Stimulated activated CD4-positive, alpha-beta T cell treated with anti-CD3 and anti-CD28 coated beads, Interleukin-15, amount 100 ng/mL, for 1 hour (primary cell): ENCODE results near the gene NLRX1.
"Not testable (repeated sequence)": the region's sequence is repeated elsewhere in the genome, so short reads cannot be mapped to it uniquely, and the experiment has no call there.

ENCODE experiments used
- DNase-seq, 2 donors: peaks; one replicate each; pipeline ENCODE4 v3.0.0-alpha.2; 2020; ENCODE audit warnings: low read depth in 1 of 2, low spot score in 1 of 2

NLRX1 gene

DNA sequence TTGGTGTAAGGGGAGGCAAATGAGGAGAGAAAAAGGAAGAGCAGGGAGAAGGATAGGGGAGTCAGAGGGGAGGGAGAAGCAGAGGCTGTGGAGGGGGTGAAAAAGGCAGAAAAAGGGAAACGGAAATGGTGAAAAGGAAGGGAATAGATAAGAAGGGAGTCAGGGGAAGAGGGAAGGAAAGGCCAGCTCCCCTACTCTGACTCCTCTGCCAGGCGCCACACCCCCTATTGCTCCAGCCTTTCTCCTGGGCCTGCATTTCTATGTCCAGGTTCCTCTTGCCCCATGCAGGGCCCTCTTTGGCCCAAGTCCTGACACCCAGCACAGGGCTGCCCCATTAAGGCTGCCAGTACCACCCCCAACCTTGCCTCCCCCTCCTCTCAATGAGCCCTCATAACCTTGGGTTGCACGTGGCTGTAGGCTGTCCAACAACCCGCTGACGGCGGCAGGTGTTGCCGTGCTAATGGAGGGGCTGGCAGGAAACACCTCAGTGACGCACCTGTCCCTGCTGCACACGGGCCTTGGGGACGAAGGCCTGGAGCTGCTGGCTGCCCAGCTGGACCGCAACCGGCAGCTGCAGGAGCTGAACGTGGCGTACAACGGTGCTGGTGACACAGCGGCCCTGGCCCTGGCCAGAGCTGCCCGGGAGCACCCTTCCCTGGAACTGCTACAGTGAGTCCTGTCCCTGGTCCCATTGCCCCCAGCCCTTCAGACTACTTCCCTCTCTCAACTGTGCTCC is 13.3 kb downstream of the NLRX1 start:
- no peak for DNase-seq

DNA sequence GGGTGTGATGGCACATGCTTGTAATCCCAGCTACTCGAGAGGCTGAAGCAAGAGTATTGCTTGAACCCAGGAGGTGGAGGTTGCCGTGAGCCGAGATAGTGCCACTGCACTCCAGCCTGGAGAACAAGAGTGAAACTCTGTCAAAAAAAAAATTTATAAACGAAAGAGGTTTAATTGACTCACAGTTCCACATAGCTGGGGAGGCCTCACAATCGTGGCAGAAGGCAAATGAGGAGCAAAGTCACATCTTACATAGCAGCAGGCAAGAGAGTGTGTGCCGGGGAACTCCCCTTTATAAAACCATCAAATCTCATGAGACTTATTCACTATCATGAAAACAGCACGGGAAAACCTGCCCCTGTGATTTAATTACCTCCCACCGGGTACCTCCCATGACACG is 15.9 kb downstream of the NLRX1 start:
- not testable (repeated sequence) for DNase-seq

DNA sequence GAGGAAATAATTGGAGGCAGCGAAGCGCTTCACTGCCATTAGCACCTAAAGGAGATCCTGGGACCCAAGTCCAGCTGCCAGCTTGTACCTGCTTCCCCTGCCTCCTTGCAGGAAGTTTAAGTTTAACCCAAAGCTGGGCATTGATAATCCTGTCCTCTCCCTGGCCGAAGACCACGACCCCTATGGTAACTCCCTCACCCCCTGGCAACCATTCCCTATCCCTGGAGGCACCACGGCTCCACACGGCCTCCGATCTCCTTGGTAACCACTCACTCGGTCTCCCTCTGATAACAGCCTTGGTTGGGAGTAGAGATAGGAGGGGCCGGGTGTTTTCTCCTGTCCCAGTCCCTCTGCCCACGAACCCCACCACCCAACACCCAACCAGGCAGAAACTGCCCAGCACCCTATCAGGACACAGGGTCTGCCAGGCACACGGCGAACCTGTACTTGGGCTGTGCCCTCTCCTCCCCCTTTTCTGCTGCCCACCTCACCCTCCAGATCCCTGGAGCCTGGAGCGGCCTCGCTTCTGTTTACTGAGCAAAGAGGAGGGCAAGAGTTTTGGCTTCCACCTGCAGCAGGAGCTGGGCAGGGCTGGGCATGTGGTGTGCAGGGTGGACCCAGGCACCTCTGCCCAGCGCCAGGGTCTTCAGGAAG is 17.6 kb downstream of the NLRX1 start:
- no peak for DNase-seq

DNA sequence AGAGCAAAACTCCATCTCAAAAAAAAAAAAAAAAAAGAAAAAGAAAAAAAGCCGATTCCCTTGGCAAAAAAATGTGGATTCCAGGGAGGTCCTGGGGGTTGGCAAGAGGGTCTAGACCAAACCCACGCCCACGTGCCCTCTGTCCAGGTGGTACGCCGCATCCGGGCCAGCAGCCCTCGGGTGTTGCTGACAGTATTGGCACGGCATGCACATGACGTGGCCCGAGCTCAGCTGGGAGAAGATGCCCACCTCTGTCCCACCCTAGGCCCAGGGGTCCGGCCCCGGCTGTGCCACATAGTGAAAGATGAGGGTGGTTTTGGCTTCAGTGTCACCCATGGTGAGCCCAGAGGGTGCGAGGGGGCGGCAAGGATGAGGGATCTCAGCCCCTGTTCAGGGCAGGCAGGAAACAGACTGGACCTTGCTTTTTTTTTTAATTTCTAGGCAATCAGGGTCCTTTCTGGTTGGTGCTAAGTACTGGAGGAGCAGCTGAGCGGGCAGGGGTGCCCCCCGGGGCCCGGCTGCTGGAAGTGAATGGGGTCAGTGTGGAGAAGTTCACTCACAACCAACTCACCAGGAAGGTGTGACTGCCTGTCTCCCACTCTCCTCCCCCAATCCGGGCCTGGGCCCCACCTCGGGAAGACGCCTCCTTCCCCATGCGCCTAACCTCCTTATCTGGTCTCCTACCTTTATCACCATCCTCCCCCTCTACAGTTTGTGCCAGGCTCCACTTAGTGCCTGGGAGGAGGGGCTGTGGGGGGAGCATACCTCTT is 18.8 kb downstream of the NLRX1 start:
- DNase-seq: no peak

DNA sequence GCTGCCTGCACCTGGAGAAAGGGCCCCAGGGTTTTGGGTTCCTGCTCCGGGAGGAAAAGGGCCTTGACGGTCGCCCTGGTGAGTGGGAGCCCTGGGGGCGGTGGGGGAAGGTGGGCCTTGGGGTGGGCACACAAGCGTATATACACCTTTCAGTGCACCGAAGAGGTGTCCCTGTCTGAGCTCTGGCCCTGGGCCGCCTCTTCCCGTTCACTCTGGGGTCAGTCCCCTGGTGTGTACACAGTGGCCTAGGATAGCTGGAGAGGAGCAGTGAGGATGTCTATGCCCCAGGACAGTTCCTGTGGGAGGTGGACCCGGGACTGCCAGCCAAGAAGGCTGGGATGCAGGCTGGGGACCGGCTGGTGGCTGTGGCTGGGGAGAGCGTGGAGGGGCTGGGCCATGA is 19.5 kb downstream of the NLRX1 start:
- no peak for DNase-seq

DNA sequence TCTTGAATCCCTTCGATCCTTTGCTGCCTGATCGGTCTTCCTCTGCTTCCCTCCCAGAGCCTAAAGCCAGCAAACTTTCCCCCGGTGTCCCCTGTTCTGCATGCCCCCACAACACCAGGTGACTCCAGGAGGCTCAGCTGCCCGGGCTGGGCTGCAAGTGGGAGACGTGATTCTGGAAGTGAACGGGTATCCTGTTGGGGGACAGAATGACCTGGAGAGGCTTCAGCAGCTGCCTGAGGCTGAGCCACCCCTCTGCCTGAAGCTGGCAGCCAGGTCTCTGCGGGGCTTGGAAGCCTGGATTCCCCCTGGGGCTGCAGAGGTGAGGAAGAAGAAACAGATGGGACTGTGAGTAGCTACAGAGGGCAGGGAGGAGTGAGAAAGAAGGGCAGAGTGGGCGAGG is 20.4 kb downstream of the NLRX1 start:
- DNase-seq: no peak

DNA sequence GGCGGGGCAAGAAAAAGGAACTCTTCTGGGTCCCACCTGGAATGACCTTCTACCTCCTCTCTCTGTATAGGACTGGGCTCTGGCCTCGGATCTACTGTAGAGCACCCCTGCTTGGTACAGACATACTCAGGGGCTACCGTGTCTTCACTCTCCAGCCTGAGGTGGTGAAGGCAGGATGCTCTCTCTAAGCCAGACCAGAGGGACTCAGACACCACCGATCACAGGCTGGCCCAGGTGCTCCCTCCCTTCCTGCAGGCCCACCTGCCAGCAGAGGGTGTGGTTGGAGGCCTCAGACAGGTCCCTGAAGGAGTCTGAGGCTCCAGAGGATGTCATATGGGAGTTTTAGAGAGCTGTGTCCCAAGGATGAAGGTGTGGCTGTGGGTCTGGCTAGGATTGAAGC is 20.9 kb downstream of the NLRX1 start:
- DNase-seq: no peak

DNA sequence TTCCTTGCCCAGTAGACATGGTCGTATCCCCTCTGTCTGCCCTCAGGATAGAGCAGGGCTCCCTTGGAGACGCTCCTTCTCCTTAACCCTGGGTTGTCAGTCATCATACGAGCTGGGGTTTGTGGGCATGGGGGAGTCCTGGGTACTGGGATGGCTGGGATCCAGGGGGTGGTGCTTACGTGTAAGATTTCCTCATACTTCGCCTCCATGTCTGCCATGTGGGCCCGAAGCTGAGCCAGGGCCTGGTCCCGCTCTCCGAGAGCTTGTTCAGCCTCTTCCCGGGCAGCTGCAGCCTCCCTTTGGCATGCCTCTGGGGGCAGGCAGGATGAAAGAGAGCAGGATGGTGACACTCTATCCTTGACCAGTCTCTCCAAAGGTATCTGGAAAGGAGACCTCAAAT is 22.0 kb downstream of the NLRX1 start:
- DNase-seq: no peak

DNA sequence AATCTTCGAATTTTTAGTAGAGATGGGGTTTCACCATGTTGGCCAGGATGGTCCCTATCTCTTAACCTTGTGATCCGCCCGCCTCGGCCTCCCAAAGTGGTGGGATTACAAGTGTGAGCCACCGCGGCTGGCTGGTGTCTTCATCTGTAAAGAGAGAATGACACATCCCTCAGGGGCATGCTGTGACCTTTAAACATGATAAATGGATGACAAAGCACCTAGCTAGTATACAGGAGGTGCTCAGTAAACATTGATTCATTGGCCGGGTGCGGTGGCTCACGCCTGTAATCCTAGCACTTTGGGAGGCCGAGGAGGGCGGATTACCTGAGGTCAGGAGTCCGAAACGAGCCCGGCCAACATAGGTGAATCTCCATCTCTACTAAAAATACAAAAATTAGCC is 22.7 kb downstream of the NLRX1 start:
- DNase-seq: not testable (repeated sequence)

DNA sequence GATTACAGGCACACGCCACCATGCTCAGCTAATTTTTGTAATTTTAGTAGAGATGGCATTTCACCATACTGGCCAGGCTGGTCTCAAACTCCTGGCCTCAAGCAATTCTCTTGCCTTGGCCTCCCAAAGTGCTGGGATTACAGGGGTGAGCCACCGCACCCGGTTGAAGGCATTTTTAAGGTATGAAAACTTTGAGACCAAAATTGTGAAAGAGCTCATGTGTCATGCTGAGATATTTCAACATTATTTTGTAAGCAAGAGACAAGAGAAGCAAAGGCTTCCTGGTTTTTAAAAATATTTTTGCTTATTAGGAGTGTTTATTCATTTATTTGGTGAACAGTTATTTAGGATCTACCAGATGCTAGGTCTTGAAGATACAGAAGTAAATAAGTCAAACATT is 23.6 kb downstream of the NLRX1 start:
- DNase-seq: no peak

DNA sequence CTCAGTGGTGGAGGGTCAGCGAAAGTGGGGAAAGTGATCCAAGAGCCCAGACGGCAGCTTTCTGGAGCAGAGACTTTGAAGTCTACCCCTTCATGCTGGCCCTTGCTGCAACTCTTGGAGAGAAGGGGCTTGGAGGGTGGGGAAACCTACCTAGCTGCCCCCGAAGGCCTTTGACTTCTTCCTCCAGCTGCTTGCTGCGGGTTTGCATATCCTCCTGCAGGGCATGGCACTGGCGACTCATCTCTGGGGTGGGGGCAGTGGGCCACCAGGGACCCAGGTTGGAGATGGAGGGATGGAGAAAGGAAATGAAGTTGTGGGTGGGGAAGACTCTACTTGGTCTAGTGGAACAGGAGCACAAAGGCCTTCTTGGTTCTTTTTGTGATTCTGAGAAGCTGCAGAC is 24.5 kb downstream of the NLRX1 start:
- no peak for DNase-seq

DNA sequence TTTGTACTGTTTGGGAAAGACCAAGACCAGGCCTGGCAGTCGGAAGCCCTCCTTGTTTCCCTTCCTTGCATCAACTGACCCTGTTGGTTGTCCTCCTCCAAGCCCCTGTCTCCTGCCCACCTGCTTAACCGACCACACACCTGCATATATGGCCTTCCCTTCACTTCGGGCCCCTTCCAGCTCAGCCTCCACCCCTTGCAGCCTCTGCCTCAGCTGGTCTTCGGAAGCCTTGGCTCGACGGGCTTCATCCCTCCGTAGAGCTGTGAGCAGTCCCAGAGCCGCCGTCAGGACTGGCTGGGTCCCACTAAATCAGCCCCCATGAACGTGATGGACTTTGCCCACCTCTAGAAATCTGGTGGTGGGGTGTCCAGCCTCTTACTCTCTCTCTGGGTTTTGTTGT is 25.1 kb downstream of the NLRX1 start:
- DNase-seq: no peak

DNA sequence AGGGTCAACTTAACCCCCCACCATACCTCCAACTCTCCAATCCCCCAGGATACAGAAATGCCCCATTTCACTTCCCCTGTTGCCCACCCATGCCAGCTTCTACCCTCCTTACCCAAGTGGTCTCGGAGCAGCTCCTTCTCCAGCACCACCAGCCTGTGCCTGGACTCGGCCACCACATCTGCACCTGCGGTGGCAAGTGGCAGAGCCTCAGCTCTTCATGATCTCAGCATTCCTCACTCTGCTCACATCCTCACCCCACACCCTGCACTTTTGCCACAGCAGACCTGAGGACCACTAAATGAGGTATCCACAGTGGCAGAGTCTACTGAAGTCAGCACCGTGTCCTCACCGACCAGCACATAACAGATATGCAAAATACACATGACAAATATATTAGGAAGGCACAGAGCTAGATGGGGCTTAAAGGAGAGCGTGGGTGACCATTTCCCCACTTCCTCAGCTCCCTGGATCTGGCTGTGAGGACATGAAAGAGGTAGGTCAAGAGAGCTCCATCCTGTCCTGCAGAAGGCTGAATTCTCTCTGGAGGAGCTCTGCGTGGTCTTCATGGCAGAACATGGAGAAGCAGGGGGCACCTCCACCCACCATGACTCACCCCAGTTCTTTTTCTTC is 26.4 kb downstream of the NLRX1 start:
- DNase-seq: no peak

DNA sequence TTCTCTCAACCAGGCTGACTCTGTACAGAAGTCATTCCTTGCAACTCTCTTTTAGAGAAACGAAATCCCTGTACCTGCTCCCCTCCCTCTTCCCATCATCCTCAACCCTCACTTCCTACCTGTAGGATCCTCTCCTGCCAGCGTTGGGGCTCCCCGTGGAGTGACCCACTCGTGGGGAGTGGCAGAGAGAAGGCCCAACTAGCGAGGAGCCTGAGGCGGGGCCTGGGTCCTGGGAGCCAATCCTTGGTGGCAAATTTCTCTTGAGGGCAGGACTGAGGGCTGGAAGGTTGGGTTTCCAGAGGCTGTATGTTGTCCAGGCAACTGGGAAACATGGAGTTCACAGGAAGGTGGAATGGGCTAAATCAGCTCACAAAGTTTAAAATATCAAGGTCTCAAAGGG is 27.2 kb downstream of the NLRX1 start:
- DNase-seq: no peak

DNA sequence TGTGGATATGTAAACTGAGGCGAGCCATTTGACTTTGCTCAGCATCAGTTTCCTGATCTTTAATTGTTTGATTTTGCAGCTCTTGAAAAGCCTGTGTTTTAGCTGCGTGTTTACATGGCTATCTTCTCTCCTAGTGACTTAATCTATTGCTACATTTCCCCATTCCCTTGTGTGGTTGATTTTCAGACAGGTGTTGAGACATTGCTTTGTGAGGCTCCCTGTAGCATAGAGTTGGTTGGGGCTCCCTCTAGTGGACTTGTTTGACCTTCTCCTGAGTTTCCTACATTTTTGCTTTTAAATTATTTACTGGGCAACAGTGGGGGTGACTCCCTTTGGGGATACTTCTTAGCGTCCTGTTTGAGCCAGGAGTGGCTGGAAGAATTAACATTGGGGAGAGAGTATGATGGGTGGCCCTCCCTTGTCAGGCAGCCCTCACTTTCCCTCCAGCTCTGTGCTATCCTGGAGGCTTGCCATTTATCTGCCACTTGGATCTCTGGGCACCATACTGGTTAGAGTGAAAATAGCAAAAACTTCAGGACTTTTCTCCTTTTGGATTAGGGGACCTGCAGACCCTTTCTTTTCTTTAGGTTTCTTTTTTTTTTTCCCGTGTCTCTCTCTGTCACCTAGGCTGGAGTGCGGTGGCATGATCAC is 28.4 kb downstream of the NLRX1 start:
- peak in 1 of 2 donors; percentile 15 for DNase-seq

DNA sequence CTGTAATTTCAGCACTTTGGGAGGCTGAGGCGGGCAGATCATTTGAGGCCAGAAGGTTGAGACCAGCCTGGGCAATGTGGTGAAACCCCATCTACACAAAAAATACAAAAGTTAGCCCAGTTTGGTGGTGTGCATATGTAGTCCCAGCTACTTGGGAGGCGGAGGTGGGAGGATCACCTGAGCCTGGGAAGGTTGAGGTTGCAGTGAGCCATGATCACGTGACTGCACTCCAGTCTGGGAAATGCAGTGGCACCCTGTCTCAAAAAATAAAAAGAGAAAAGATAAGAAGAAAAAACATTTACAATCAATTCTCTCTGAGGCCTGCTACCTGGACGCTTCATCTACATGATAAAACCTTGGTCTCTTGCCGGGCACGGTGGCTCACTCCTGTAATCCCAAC is 30.4 kb downstream of the NLRX1 start:
- no peak for DNase-seq

DNA sequence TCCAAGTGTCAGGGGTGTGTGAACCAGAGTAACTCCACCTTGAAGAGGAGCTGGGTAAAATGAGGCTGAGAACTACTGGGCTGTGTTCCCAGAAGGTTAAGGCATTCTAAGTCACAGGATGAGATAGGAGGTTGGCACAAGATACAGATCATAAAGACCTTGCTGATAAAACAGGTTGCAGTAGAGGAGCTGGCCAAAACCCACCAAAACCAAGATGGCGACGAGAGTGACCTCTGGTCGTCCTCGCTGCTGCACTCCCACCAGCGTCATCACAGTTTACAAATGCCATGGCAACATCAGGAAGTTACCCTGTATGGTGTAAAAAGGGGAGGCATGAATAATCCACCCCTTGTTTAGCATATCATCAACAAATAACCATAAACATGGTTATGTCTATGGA is 32.7 kb downstream of the NLRX1 start:
- DNase-seq: not testable (repeated sequence)

DNA sequence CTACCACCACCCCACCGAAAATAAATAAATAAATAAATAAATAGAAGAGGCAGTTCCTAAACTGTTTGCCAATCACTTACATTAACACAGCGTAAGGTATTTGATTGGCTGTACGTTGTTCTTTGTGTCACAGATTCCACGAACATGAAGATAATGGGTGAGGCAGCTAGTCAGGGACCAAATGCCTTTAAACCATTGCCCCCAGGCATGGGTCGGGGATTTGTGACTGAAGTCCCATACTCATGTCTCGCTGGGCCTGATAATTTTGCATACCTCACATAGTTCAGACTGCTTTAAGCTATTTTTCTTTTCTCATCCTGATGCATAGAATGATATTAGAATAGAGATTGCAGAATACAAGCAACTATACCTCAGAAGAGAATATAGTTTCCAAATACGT is 34.0 kb downstream of the NLRX1 start:
- no peak for DNase-seq

DNA sequence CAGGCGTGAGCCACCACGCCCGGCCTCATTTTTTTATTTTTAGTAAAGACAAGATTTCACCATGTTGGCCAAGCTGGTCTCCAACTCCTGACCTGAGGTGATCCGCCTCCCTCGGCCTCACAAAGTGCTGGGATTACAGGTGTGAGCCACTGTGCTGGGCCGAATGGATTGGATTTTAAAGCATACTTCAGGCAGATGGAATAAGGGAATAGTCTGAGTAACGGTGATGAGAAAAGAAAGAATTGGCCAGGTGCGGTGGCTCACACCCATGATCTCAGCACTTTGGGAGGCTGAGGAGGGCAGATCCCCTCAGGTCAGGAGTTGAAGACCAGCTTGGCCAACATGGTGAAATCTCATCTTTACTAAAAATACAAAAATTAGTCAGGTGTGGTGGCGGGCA is 35.5 kb downstream of the NLRX1 start:
- DNase-seq: no peak

DNA sequence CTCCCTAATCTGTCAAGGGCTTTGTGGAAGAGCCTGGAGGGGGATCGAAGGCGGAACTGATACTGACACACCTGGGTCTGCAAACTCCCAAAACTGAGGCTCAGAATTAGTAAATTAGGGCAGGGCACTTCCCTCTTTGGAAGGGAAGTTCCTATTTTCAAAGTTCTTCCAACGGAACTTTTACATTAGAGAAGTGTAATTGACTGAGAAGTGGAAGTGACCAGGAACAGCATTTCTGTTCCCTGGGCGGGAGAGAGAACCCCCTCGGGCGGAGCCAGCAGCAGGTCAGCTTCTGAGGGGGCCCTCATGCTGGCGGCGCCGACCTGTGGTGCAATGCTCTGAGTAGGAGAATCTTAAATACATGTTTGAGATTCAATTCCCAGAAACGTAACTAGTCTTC is 36.6 kb downstream of the NLRX1 start:
- DNase-seq: no peak
